22Rv1 (cell line): Measurements from ENCODE around the gene CPTP.

Experiments
- H3K27ac ChIP-seq: fragments of 450-650 bp; 2 replicates; pipeline ENCODE4 v1.5.1; 2017
- CTCF ChIP-seq: fragments of 450-650 bp; IDR thresholded peaks from 2 replicates; pipeline ENCODE4 v1.5.1; 2017; ENCODE audit warnings: mild to moderate bottlenecking
- ZFX ChIP-seq: fragments of 450-650 bp; IDR thresholded peaks from 2 replicates; pipeline ENCODE4 v1.6.1; 2017; ENCODE audit warnings: antibody characterized with exemption, borderline replicate concordance

CPTP gene

GRCh38 chr1:1286313-1287261, 38.0 kb upstream of the CPTP start:
- TF ChIP-seq CTCF (no peak), ZFX (no peak)
- H3K27ac ChIP-seq = no peak overlapping the region

GRCh38 chr1:1287288-1288110, 37.1 kb upstream of the CPTP start:
- TF ChIP-seq ZFX (no peak), CTCF (no peak)

GRCh38 chr1:1290238-1290731, 34.3 kb upstream of the CPTP start:
- H3K27ac ChIP-seq = no peak overlapping the region
- TF ChIP-seq CTCF (peak; percentile 78), ZFX (no peak)

More at GRCh38 chr1:1287288-1288110, 37.1 kb upstream of the CPTP start:
- no peak overlapping the region for H3K27ac ChIP-seq

- peak overlapping the region; percentile 57 for H3K27ac ChIP-seq
- TF ChIP-seq CTCF (no peak), ZFX (no peak)
Measured at GRCh38 chr1:1291023-1291528, 33.5 kb upstream of the CPTP start.

GRCh38 chr1:1291548-1292441, 32.8 kb upstream of the CPTP start:
- TF ChIP-seq ZFX (no peak), CTCF (peak; percentile 86)

GRCh38 chr1:1292442-1292779, 32.2 kb upstream of the CPTP start:
- peak overlapping the region; percentile 68; the same call in 1 of the 2 replicates for H3K27ac ChIP-seq
- TF ChIP-seq ZFX (no peak), CTCF (no peak)

More at GRCh38 chr1:1291548-1292441, 32.8 kb upstream of the CPTP start:
- peak overlapping the region; percentile 57 for H3K27ac ChIP-seq
